AG04450 (cell line): ENCODE data around the gene FAF1. TPM values are rescaled to one million over a fixed set of nuclear protein-coding genes. Genes with fewer than 3 reads are reported as not detected.

Experiments
- CTCF ChIA-PET: fragments of 300-600, 350-600 bp; formaldehyde crosslinking; extraction: SDS; loops from one replicate; lab custom pipeline; 2022; ENCODE audit warnings: antibody characterized with exemption, inconsistent platforms; lab: Charles Lee
- POLR2A ChIA-PET: fragments of 350-600 bp; formaldehyde crosslinking; extraction: SDS; loops from one replicate; lab custom pipeline; 2021; ENCODE audit warnings: antibody characterized with exemption, inconsistent platforms; lab: Yijun Ruan, JAX
- DNase-seq: peaks from one replicate; pipeline ENCODE4 v3.0.0-alpha.2; 2011; ENCODE audit warnings: low read depth, low spot score
- H3K27ac ChIP-seq: one replicate; pipeline ENCODE4 v1.5.1; 2012; ENCODE audit warnings: low read depth, low read length, control low read depth
- H3K27me3 ChIP-seq: one replicate; pipeline ENCODE4 v1.6.0; 2012; ENCODE audit warnings: low read length; ENCODE audit not compliant: control insufficient read depth, insufficient read depth
- H3K4me3 ChIP-seq: 2 replicates; pipeline ENCODE4 v1.5.1; 2011; ENCODE audit warnings: mild to moderate bottlenecking, low read depth, low read length, control low read depth
- H3K9me3 ChIP-seq: 2 replicates; pipeline ENCODE4 v1.5.1; 2012; ENCODE audit warnings: low read length; ENCODE audit not compliant: control insufficient read depth, insufficient read depth
- polyA plus RNA-seq: library from polyadenylated mRNA; depleted of rRNA; stranded (reverse); fragments of >200 nt; gene quantifications from 2 replicates; pipeline ENCODE4 v1.2.3, GENCODE V29; 2011
- TF ChIP-seq, protein P1 (sequence below): IDR thresholded peaks from 2 replicates; pipeline ENCODE4 v1.5.1; 2011; ENCODE audit warnings: low read depth, low read length, control low read depth, inconsistent platforms

FAF1 gene
- polyA plus RNA-seq, 1 experiment, result 37.9 TPM

DNA sequence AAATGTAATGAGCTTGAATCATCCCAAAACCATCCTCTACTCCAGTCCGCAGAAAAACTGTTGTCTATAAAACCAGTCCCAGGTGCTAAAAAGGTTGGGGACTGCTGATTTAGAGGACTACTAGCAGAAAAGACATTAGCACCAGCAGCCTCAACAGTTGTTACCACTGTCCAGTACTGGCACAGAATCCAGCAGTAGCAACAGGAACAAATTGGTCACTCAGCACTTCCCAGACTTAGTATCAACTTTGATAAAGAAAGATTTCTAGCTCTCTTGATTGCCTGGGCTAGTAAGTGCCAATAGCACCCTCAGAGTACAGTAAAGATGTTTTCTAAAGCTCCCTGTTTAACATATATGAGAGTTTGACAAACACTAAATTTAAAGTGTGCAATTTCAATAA is 127.9 kb downstream of the FAF1 start:
- Histone ChIP-seq H3K27ac (no peak overlapping the region), H3K4me3 (no peak overlapping the region), H3K27me3 (no peaks in the 10 kb centered on the region), H3K9me3 (no peaks in the 10 kb centered on the region)
- no peak for DNase-seq
- ChIA-PET POLR2A (no interaction called here), CTCF (interaction anchor here (1.0 kb wide), 1 partner anchor 41 kb away, joined by 6 read pairs; no protein-coding TSS in a partner anchor)
- TF ChIP-seq, protein P1, sequence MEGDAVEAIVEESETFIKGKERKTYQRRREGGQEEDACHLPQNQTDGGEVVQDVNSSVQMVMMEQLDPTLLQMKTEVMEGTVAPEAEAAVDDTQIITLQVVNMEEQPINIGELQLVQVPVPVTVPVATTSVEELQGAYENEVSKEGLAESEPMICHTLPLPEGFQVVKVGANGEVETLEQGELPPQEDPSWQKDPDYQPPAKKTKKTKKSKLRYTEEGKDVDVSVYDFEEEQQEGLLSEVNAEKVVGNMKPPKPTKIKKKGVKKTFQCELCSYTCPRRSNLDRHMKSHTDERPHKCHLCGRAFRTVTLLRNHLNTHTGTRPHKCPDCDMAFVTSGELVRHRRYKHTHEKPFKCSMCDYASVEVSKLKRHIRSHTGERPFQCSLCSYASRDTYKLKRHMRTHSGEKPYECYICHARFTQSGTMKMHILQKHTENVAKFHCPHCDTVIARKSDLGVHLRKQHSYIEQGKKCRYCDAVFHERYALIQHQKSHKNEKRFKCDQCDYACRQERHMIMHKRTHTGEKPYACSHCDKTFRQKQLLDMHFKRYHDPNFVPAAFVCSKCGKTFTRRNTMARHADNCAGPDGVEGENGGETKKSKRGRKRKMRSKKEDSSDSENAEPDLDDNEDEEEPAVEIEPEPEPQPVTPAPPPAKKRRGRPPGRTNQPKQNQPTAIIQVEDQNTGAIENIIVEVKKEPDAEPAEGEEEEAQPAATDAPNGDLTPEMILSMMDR, result no peak

- TF ChIP-seq, protein P1, result no peak
- POLR2A ChIA-PET, result no interaction called here
- peaks cover 3% of the 10 kb centered on the region; the same call in 1 of the 2 replicates for H3K9me3 ChIP-seq
- CTCF ChIA-PET, result interaction anchor here (0.7 to 1.0 kb wide), 2 partner anchors 41 to 47 kb away, joined by 3 to 6 read pairs; no protein-coding TSS in a partner anchor
- H3K27ac ChIP-seq, result no peak overlapping the region
- H3K4me3 ChIP-seq, result no peak overlapping the region
- DNase-seq, result no peak
- H3K27me3 ChIP-seq, result no peaks in the 10 kb centered on the region
These were observed 128.6 kb downstream of the FAF1 start for GRCh38 chr1:50831300-50832061.

DNA sequence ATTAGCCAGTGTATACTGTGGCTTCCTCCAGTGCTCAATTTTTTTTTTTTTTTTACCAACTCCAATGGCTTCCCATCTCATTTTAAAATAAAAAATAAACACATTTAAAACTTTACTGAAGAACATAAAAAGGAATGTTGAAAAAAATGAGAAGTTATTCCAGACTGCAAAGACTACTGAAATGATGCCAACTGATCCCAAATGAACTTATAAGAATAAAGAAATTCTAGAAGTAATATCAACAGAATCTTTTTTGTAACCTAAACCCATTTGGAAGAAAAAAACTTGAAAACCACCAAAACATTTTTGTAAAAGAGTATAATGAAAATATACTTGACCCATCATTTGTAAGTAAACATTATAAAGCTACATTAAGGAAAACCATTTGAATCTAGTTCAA is 129.4 kb downstream of the FAF1 start:
- TF ChIP-seq, protein P1, result no peak
- Histone ChIP-seq H3K4me3 (no peak overlapping the region), H3K27me3 (no peaks in the 10 kb centered on the region), H3K9me3 (peaks cover 3% of the 10 kb centered on the region; the same call in 1 of the 2 replicates), H3K27ac (no peak overlapping the region)
- POLR2A ChIA-PET, result no interaction called here
- CTCF ChIA-PET, result no interaction called here
- no peak for DNase-seq

DNA sequence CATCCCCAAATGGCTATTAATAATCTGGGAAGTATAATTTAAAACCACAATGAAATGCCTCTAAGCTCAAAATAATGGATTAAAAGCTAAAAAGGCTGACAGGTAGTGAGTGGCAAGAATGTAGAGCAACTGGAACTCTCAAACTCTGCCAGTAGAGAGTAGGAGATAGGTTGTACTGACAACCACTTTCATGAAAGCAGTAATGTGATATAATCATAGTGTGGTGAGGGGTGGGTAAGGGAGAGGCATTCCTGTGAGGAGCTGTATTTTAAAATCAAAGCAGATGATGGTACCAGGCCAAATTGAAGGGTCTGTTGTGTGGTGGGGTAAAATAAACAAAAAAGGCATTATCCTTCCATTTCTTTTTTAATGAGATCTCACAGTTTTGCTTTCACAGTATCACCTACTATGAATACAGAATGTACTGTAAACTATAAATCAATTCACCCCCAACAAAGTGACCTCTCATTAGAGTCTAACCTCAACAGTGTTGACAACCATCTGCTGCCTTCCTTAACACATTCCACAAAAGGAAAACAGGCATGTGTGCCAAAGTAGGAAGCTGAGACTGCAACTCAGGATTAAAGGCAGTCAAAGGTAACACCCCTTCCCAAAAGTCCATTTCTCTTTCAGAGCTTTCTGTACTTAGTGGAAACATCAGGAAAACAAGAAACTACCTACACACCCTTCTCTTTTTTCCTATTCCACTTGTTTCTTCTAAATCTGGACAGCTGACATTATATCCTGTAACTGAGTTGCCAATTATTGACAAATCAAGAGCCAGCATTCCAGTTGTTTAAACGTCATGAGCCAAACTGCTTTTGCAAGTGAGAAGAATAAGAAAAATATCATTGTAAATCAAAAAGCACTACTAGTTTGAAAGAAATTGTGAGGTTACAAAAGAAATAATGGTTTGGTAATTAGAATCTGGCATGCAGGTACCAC is 130.8 kb downstream of the FAF1 start:
- ChIA-PET POLR2A (no interaction called here), CTCF (interaction anchor here (0.8 to 1.5 kb wide), 2 partner anchors 10 to 44 kb away, joined by 3 read pairs; no protein-coding TSS in a partner anchor)
- Histone ChIP-seq H3K27me3 (no peaks in the 10 kb centered on the region), H3K9me3 (peaks cover 3% of the 10 kb centered on the region; the same call in 1 of the 2 replicates), H3K27ac (no peak overlapping the region), H3K4me3 (no peak overlapping the region)
- DNase-seq, result no peak
- TF ChIP-seq, protein P1, result no peak
